SK-N-MC (cell line): Measurements from ENCODE around the gene DNAJC30.
A peak's percentile ranks its signal among the peaks of the same experiment; 100 is the strongest.

Source experiments
- DNase-seq: peaks from one replicate; pipeline ENCODE4 v3.0.0-alpha.2; 2011; ENCODE audit warnings: low read depth, low spot score
- H3K27ac ChIP-seq: fragments of 200-600 bp; sonication (generic); 2 replicates; pipeline ENCODE4 v1.5.1; 2016; ENCODE audit warnings: mixed run types
- H3K36me3 ChIP-seq: fragments of 200-600 bp; sonication (generic); 2 replicates; pipeline ENCODE4 v1.6.1; 2017; ENCODE audit warnings: antibody characterized with exemption, low read length, mixed read lengths; ENCODE audit not compliant: insufficient read depth
- H3K4me3 ChIP-seq: fragments of 200-600 bp; sonication (generic); 2 replicates; pipeline ENCODE4 v1.5.1; 2016
- H3K9ac ChIP-seq: fragments of 200-600 bp; sonication (generic); 2 replicates; pipeline ENCODE4 v1.8.0; 2017; ENCODE audit warnings: mixed run types, mixed read lengths; ENCODE audit not compliant: insufficient read length
- H3K9me3 ChIP-seq: fragments of 200-600 bp; sonication (generic); 2 replicates; pipeline ENCODE4 v1.6.1; 2017; ENCODE audit warnings: low read depth, mild to moderate bottlenecking, antibody characterized with exemption, low read length, moderate library complexity, mixed read lengths
- EZH2 ChIP-seq: fragments of 200-600 bp; sonication (generic); IDR thresholded peaks from one replicate; pipeline ENCODE4 v1.6.1; 2017; ENCODE audit warnings: antibody characterized with exemption
- FOXP2 ChIP-seq: optimal IDR thresholded peaks from 2 replicates; pipeline ENCODE3; 2011; ENCODE audit warnings: mild to moderate bottlenecking, moderate library complexity; ENCODE audit not compliant: insufficient read depth; ENCODE audit errors: extremely low read length, control extremely low read depth
- POLR2AphosphoS5 ChIP-seq: IDR thresholded peaks from 2 replicates; pipeline ENCODE4 v1.6.1; 2012; ENCODE audit warnings: mild to moderate bottlenecking, low read depth, low read length, borderline replicate concordance

The DNAJC30 gene

DNA sequence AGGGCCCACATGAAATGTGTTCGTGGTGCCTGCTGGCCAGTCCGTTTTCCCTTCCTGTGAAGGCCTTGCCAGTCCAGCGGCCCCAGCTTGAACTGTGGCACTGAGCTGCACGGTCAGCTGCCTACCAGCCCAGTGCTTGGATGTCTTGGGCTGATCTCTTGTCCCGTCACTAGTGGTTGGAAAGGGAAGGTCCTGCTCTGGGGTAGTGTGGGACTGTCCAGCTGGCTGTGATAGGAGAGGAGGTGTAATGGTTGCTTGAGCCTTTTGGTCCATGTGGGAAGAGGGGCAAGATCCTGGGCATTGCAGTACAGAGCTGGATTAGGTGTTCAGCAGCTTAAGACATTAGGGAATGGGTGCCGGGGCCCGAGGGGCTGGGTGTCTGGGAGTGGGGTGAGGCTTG is 15.2 kb upstream of the DNAJC30 start:
- TF ChIP-seq POLR2AphosphoS5 (peak; percentile 40; the same call in 1 of the 2 replicates), EZH2 (no peak)
- H3K36me3 ChIP-seq = peaks cover 55% of the 10 kb centered on the region
- H3K9me3 ChIP-seq = no peaks in the 10 kb centered on the region

DNA sequence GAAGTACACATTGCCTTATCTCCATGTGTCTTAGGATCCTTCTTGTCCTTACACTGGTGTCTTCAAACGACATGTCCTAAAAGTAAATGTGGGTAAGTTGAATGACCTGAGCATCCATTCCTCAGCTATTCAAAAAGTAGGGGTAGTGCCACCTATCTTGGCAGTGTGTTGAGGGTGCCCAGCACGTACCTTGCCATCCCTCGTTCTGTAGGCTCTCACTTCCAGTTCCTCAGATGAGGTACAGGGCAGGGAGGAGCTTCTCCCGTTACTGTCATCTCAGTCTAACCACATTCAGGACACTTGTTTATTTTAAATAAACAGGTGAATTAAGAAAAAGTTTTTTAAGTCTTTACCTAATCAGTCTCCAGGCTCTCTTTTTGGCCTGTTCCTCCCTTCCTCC is 13.1 kb upstream of the DNAJC30 start:
- no peak for DNase-seq
- Histone ChIP-seq H3K36me3 (peaks cover 58% of the 10 kb centered on the region; the same call in 1 of the 2 replicates), H3K4me3 (no peak overlapping the region), H3K9ac (no peak overlapping the region), H3K27ac (no peak overlapping the region), H3K9me3 (no peaks in the 10 kb centered on the region)
- no peak for TF ChIP-seq FOXP2
- TF ChIP-seq POLR2AphosphoS5 = no peak
- no peak for TF ChIP-seq EZH2

More for the DNA sequence above, 15.2 kb upstream of the DNAJC30 start:
- Histone ChIP-seq H3K27ac (peak overlapping the region; percentile 36; the same call in 1 of the 2 replicates), H3K9ac (no peak overlapping the region), H3K4me3 (no peak overlapping the region)
- no peak for DNase-seq

DNA sequence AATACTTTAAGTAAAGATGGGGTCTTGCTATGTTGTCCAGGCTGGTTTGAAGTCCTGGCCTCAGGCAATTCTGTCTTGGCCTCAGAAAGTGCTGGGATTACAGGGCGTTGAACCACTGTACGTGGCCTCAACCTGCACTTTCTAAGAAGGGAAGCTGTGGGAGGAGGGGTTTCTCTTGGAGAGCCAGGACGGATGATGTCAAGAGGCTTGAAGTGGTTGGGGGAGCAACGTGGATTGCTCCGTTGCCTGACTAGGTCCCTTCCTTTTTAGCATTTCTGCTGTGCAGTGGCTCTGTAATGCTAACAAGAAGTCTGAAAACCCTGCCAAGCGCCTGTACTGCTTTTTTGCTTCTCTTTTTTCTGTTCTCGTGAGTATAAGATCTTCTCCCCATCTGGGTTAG is 7.4 kb upstream of the DNAJC30 start:
- no peak overlapping the region for H3K9ac ChIP-seq
- DNase-seq = no peak
- H3K4me3 ChIP-seq = no peak overlapping the region
- H3K36me3 ChIP-seq = peaks cover 79% of the 10 kb centered on the region
- TF ChIP-seq FOXP2 = no peak
- TF ChIP-seq POLR2AphosphoS5 = no peak
- no peak for TF ChIP-seq EZH2
- H3K27ac ChIP-seq = no peak overlapping the region
- no peaks in the 10 kb centered on the region for H3K9me3 ChIP-seq

GRCh38 chr7:73688288-73688687 is 5.0 kb upstream of the DNAJC30 start:
- H3K9ac ChIP-seq = no peak overlapping the region
- H3K27ac ChIP-seq = no peak overlapping the region

GRCh38 chr7:73685311-73685710 is 2.1 kb upstream of the DNAJC30 start:
- no peaks in the 10 kb centered on the region for H3K9me3 ChIP-seq
- no peak overlapping the region for H3K4me3 ChIP-seq
- no peak for DNase-seq
- H3K36me3 ChIP-seq = peaks cover 38% of the 10 kb centered on the region
- H3K27ac ChIP-seq = no peak overlapping the region
- H3K9ac ChIP-seq = no peak overlapping the region
- TF ChIP-seq POLR2AphosphoS5 (no peak), FOXP2 (no peak), EZH2 (no peak)

More at GRCh38 chr7:73688288-73688687, 5.0 kb upstream of the DNAJC30 start:
- peaks cover 65% of the 10 kb centered on the region for H3K36me3 ChIP-seq
- TF ChIP-seq POLR2AphosphoS5 (no peak), FOXP2 (no peak)
- no peaks in the 10 kb centered on the region for H3K9me3 ChIP-seq
- no peak for DNase-seq
- no peak overlapping the region for H3K4me3 ChIP-seq

- H3K9ac ChIP-seq = peak overlapping the region; percentile 89
- DNase-seq = no peak
Measured at GRCh38 chr7:73683788-73684693, 788 bp upstream of the DNAJC30 start.

DNA sequence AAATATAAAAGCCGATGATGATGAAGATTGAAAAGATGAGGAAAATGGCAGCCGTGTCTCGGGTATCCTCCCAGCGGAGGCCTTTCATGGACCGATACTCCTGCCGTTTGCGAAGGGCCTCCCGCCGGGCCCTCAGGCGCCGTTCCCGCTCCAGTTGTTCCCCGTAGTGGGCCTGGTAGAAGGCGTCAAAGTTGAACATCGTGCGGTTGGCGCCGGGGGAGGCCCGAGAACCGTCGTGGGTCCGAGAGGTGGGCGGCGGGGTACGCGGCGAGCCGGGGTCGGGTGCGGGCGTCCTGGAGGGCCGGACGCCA is 553 bp downstream of the DNAJC30 start:
- Histone ChIP-seq H3K4me3 (peak overlapping the region; percentile 98), H3K9me3 (no peaks in the 10 kb centered on the region), H3K9ac (peak overlapping the region; percentile 91), H3K27ac (peak overlapping the region; percentile 70), H3K36me3 (peaks cover 19% of the 10 kb centered on the region)
- no peak for DNase-seq
- TF ChIP-seq FOXP2 (no peak), EZH2 (no peak), POLR2AphosphoS5 (no peak)

More at GRCh38 chr7:73683788-73684693, 788 bp upstream of the DNAJC30 start:
- Histone ChIP-seq H3K9me3 (no peaks in the 10 kb centered on the region), H3K36me3 (peaks cover 29% of the 10 kb centered on the region), H3K4me3 (peak overlapping the region; percentile 98), H3K27ac (peak overlapping the region; percentile 20; the same call in 1 of the 2 replicates)
- TF ChIP-seq FOXP2 (no peak), EZH2 (no peak), POLR2AphosphoS5 (no peak)

- no peak for DNase-seq
- peaks cover 4% of the 10 kb centered on the region for H3K36me3 ChIP-seq
- no peaks in the 10 kb centered on the region for H3K9me3 ChIP-seq
- peak overlapping the region; percentile 98; the same call in 1 of the 2 replicates for H3K4me3 ChIP-seq
- H3K27ac ChIP-seq = no peak overlapping the region
- no peak overlapping the region for H3K9ac ChIP-seq
- TF ChIP-seq FOXP2 (no peak), POLR2AphosphoS5 (no peak), EZH2 (no peak)
Measured at GRCh38 chr7:73681031-73681430, 2.2 kb downstream of the DNAJC30 start.
